HG03045 (cell line): Measurements from ENCODE around the gene CDC42.

Experiments used
- ATAC-seq: cut with Tn5 transposase; IDR thresholded peaks from one replicate; pipeline ENCODE4 v1.9.1; 2021; ENCODE audit warnings: mild to moderate bottlenecking, moderate library complexity; ENCODE audit not compliant: unreplicated experiment

The CDC42 gene

GRCh38 chr1:22124592-22125229, 72.2 kb downstream of the CDC42 start:
- ATAC-seq = no peak

GRCh38 chr1:22126531-22126930, 74.0 kb downstream of the CDC42 start:
- no peak for ATAC-seq

GRCh38 chr1:22127248-22127647, 74.7 kb downstream of the CDC42 start:
- ATAC-seq = no peak

DNA sequence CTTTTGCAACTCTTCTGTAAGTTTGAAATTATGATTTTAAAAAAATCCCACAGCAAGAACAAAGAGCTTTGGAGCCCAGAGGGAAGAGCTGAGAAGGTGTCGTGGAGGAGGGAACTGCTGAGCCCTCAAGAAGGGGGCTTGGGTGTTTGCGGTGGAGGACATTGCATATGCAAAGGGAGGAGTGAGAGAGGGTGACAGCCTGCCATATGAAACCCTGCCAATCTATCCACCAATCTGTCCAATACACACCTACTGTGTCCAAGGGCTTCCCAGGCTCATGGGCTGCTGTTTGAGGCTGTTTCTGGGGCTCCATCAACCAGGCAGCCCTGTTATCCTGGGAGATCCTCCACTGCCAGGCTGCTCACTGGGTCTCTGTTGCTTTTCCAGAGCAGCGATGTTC, 75.2 kb downstream of the CDC42 start:
- no peak for ATAC-seq

DNA sequence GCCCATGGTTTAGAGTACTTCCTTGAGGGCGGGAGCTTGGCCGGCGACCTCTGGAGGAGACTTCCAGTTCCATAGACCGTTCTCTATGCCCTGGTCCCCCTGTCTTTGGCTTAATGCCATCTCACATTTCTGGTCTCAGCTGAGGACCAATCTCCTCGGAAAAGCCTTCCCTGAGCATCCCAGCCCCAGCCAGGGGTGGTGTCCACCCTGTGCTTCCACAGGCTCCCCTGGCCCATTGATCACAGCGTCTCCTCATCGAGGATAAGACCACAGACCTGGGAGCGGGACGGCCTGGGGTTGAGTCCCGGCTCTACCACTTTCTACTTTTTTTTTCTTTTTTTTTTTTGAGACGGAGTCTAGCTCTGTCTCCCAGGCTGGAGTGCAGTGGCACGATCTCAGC, 75.9 kb downstream of the CDC42 start:
- no peak for ATAC-seq

DNA sequence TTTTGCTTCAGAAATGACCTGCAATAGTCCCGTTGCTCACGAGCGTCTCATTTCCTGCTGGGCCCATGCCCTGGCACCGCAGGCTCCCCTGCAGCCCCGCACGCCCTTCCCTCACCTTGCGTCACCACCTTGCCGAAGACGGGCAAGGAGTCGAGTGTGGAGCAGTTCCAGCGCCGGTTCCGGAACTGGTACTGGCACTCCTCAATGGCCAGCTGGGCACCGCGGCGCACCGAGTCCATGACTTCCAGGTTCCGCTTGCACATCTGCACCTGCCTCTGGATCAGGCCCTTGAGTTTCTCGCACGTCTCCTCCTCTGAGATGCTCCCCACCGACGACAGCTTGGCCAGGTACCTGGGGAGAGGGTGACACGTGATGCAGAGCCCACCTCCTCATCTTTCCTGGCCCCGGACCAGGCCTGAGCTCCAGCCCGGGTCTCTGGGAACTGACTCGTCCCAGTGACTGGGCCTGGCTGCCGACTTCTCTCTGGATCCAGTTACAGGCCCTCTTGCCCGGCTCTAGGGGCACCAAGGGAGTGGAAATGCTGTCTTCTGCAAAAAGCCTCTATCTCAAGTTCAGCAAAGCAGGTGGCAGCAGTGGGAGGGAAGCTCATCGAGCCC, 77.1 kb downstream of the CDC42 start:
- no peak for ATAC-seq

GRCh38 chr1:22131062-22131461, 78.6 kb downstream of the CDC42 start:
- ATAC-seq = no peak

- ATAC-seq = no peak
Observed at GRCh38 chr1:22131875-22132486, 79.5 kb downstream of the CDC42 start.

GRCh38 chr1:22132517-22133235, 80.2 kb downstream of the CDC42 start:
- ATAC-seq = no peak

DNA sequence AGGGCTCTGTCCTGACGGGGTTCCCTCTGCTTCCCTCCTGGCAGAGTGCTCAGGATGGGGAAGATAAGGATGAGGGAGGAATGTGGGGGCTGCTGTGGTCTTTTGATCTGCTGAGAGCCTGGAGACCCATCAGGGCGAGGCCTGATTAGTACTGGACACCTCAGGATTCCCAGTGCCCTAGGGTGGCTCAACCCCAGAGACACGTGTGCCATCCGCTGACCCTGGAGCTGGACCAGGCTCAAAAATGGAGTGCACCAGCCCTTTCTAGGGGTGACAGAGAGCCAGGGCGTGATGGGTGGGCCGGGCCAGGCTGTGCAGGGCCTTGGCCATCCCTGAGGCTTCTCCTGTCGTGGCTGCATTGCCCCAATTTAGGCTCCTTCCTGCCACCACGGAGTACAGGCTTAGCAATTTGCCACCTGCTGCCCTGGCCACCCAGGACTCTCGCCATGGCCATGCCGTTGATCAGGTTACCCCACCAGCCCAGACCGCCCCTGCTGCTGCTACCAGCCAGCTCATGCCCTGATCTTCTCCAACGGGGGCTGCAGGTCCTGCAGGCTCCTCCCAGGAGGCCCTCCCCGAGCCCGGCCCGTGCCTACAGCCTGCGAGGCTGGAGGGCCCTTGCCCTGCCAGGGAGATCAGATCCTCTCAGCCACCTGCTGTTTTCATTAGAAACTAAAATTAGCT, 80.9 kb downstream of the CDC42 start:
- ATAC-seq = no peak

DNA sequence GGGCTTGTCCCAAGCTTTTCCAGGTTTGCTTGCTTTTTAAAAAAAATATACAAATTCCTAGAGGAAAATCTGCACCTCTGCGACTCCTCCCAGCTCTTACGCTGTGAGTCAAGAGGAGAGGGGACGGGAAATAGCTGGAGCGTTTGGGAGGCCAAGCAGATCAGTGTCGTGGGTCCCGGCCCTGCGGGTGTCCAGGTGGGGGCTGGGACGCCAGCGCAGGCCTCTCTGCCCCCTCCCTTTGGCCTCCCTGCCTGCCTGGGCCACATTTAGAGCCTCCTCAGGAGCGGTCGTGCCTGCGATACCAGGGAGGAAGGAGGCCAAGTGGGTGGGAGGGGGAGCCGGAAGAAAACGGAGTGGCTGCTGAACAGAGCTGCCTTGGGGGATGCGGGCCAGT, 81.4 kb downstream of the CDC42 start:
- no peak for ATAC-seq

- no peak for ATAC-seq
Observed at GRCh38 chr1:22137004-22137720, 84.7 kb downstream of the CDC42 start.

GRCh38 chr1:22139066-22139594, 86.6 kb downstream of the CDC42 start:
- ATAC-seq = no peak

DNA sequence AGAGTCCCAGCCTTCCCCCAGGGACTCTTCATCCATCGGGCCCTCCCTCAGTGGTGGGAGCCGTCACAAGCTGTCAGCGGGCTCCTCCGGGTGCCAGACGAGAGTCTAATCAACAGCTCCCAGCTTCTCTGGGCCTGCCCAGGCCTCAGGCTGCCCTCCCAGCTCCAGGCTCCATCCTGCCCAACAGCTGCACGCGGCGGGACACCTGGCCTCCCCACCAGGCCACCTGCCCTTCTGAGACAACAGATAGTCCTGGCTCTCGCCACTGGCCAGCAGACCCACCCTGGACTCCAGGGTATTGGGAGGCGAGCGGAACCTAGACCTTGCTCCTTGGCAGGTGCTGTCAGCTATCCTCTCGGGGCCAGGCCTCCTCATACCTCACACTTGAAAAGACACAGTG, 87.3 kb downstream of the CDC42 start:
- ATAC-seq = no peak
